Stimulated activated naive B cell treated with anti-CD40 and anti-IgM and Interleukin-4, amounts not matched to agents 10 μg/mL and 1 μg/mL and 100 μg/mL, for 72 hours (primary cell): Measurements from ENCODE around the gene GPR157.

Source experiments
- ATAC-seq, 2 donors: fragments of 150-1000 bp; cut with Tn5 transposase; replicated peaks; 2 replicates each; pipeline ENCODE4 v1.10.0; 2021; ENCODE audit warnings: moderate library complexity in 1 of 2
- DNase-seq: peaks from one replicate; pipeline ENCODE4 v3.0.0; 2021
- H3K27ac Mint-ChIP-seq: one replicate; pipeline ENCODE4 v1.8.0; 2022; ENCODE audit warnings: mild to moderate bottlenecking, mixed read lengths
- H3K27me3 Mint-ChIP-seq, 2 donors: one replicate each; pipeline ENCODE4 v1.8.0; 2022; ENCODE audit warnings: mixed read lengths in 2 of 2
- H3K36me3 Mint-ChIP-seq, 2 donors: one replicate each; pipeline ENCODE4 v1.8.0; 2022; ENCODE audit warnings: mixed read lengths in 2 of 2, mild to moderate bottlenecking in 1 of 2
- H3K4me1 Mint-ChIP-seq, 2 donors: one replicate each; pipeline ENCODE4 v1.8.0; 2022; ENCODE audit warnings: mixed read lengths in 2 of 2, mild to moderate bottlenecking in 1 of 2
- H3K4me3 Mint-ChIP-seq, 2 donors: one replicate each; pipeline ENCODE4 v1.8.0; 2022; ENCODE audit warnings: mild to moderate bottlenecking in 2 of 2, mixed read lengths in 2 of 2, moderate library complexity in 1 of 2
- H3K9me3 Mint-ChIP-seq, 2 donors: one replicate each; pipeline ENCODE4 v1.8.0; 2022; ENCODE audit warnings: mixed read lengths in 2 of 2, mild to moderate bottlenecking in 1 of 2

Gene GPR157, protein sequence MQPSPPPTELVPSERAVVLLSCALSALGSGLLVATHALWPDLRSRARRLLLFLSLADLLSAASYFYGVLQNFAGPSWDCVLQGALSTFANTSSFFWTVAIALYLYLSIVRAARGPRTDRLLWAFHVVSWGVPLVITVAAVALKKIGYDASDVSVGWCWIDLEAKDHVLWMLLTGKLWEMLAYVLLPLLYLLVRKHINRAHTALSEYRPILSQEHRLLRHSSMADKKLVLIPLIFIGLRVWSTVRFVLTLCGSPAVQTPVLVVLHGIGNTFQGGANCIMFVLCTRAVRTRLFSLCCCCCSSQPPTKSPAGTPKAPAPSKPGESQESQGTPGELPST

DNA sequence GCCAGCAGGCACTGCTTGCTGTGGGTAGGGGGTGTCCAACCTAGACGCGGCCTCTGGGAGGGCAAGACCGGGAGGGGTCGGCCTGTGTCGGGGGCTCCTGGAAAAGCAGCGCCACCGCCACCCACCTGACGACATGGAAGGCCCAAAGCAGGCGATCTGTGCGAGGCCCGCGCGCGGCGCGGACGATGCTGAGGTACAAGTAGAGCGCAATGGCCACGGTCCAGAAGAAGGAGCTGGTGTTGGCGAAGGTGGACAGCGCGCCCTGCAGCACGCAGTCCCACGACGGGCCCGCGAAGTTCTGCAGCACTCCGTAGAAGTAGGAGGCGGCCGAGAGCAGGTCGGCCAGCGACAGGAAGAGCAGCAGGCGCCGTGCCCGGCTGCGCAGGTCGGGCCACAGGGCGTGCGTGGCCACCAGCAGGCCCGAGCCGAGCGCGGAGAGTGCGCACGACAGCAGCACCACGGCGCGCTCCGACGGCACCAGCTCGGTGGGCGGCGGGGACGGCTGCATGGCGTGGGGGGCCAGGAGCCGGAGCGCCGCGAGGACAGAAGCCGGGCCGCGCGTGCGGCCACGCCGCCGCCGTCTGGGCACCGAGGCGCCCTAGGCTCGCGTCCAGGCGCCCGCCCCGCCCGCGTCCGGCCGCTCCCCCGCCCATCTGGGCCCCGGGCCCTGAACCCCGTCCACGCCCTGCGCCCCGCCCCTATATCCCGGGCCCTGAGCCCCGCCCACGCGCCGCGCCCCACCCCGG lies at the start of gene GPR157:
Gene GPR157 (minus strand): TSS at position 583 of the 746 bp plus-strand sequence. CDS start 75 bp downstream, at position 508.
- H3K4me1 Mint-ChIP-seq: peaks cover 24 to 47% of the 10 kb centered on the region in 2 donors
- H3K27me3 Mint-ChIP-seq: no peaks in the 10 kb centered on the region

DNA sequence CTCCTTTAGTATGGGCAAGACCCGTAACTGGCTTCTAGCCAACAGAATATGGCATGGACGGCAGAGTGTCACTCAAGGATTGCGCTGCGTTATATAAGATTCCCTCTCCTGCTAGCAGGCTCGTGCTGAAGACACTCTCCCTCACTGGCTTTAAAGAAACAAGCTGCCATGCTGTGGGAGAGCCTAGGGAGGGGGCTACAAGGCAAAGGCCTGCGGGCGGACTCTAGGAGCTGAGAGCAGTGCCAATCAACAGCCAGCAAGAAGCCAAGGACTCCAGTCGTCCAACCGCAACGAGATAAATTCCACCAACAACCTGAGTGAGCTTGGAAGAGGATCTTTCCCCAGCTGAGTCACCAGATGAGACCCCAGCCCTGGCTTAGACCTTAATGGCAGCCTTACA lies 45.9 kb upstream of the GPR157 start:
- peaks cover 20 to 21% of the 10 kb centered on the region in 2 donors for H3K27me3 Mint-ChIP-seq
- H3K4me1 Mint-ChIP-seq: no peaks in the 10 kb centered on the region
- no peak for DNase-seq
- no peak overlapping the region for H3K27ac Mint-ChIP-seq
- H3K36me3 Mint-ChIP-seq: no peaks in the 10 kb centered on the region
- no peak overlapping the region for H3K4me3 Mint-ChIP-seq
- ATAC-seq: no peak
- peaks cover 3 to 5% of the 10 kb centered on the region in 2 donors for H3K9me3 Mint-ChIP-seq

More for the DNA sequence above, at the start of gene GPR157:
- H3K36me3 Mint-ChIP-seq: peaks cover 2 to 5% of the 10 kb centered on the region in 2 donors
- no peaks in the 10 kb centered on the region for H3K9me3 Mint-ChIP-seq
- peak; percentile 54 for DNase-seq
- peak within 1 kb of the TSS; percentile 95 for H3K27ac Mint-ChIP-seq
- peak; percentile 62 to 81 for ATAC-seq
- H3K4me3 Mint-ChIP-seq: peak within 1 kb of the TSS; percentile 91 to 98

DNA sequence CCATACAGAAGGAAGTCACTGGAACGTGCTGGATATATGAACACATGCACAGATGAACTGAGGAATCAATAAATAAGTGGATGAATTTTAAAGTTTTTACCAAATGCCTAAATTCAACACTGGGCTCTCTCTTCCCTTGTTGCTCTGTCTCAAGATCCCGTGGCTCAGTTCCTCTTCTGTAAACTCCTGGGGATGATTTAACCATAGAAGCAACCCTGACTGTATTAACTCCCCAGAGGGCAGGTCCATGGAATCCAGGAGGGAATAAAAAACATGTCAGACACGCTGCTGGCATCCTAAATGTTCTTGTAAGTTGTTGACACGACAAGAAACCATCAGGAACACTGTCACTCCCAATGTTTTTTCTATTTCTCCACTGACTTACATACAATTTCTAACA lies 45.3 kb upstream of the GPR157 start:
- H3K27me3 Mint-ChIP-seq: peaks cover 20 to 21% of the 10 kb centered on the region in 2 donors
- H3K9me3 Mint-ChIP-seq: peaks cover 3 to 5% of the 10 kb centered on the region in 2 donors
- no peak for ATAC-seq
- H3K4me1 Mint-ChIP-seq: no peaks in the 10 kb centered on the region
- H3K27ac Mint-ChIP-seq: peak overlapping the region; percentile 10
- H3K36me3 Mint-ChIP-seq: no peaks in the 10 kb centered on the region
- no peak for DNase-seq
- H3K4me3 Mint-ChIP-seq: no peak overlapping the region

DNA sequence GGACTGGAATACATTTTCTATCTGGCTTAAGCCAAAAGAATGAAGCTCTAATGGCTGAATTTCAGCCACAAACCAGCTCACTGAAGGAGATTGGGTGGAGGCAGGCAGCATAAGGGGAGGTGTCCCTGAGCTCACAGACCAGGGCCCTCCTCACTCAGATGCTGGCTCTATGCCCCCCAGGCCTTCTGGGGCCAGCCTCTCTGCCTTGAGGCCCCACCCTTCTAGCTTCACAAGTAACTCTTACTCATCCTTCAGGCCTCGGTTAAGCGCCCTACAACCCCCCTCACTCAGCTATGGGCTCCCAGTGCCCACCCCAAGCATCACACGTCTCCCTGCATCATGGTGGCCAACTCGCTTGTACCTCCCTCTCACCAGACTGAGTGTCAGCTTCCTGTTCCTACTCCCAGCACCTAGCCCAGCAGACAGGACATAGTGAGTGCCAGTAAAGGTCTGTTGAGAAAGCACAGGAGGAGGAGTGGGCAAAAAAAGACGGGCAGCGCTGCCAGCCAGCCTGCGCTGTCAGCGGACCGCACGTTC lies 40.8 kb upstream of the GPR157 start:
- H3K27me3 Mint-ChIP-seq: peaks cover 10 to 17% of the 10 kb centered on the region in 2 donors
- no peak overlapping the region for H3K4me3 Mint-ChIP-seq
- no peaks in the 10 kb centered on the region for H3K9me3 Mint-ChIP-seq
- no peak for ATAC-seq
- H3K36me3 Mint-ChIP-seq: no peaks in the 10 kb centered on the region
- DNase-seq: no peak
- peak overlapping the region; percentile 16 for H3K27ac Mint-ChIP-seq
- H3K4me1 Mint-ChIP-seq: peaks cover 6 to 7% of the 10 kb centered on the region in 2 donors

DNA sequence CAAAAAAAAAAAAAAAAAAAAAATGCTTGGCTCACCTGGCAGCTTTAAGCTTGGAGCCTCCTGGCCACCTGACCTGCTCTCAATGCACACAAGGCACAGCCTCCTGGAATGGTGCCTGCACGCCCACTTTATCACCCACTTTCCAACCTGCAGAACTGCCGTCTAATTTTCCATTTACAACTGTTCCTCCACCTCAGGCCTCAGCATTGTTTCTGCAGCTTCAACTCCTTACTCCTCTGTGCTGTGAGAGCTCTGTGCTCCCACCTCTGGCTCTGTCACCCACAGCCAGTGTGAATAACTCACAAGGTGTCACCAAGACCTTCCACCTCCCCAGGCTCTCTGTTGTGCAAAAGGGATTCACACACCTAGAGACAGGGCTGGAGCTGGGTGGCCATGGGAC lies 38.7 kb upstream of the GPR157 start:
- ATAC-seq (no peak), DNase-seq (no peak)
- no peak overlapping the region for H3K4me3 Mint-ChIP-seq
- no peaks in the 10 kb centered on the region for H3K9me3 Mint-ChIP-seq
- peak overlapping the region; percentile 39 for H3K27ac Mint-ChIP-seq
- H3K27me3 Mint-ChIP-seq: peaks cover 0 to 5% of the 10 kb centered on the region in 2 donors
- H3K4me1 Mint-ChIP-seq: peaks cover 14 to 28% of the 10 kb centered on the region in 2 donors
- H3K36me3 Mint-ChIP-seq: no peaks in the 10 kb centered on the region

DNA sequence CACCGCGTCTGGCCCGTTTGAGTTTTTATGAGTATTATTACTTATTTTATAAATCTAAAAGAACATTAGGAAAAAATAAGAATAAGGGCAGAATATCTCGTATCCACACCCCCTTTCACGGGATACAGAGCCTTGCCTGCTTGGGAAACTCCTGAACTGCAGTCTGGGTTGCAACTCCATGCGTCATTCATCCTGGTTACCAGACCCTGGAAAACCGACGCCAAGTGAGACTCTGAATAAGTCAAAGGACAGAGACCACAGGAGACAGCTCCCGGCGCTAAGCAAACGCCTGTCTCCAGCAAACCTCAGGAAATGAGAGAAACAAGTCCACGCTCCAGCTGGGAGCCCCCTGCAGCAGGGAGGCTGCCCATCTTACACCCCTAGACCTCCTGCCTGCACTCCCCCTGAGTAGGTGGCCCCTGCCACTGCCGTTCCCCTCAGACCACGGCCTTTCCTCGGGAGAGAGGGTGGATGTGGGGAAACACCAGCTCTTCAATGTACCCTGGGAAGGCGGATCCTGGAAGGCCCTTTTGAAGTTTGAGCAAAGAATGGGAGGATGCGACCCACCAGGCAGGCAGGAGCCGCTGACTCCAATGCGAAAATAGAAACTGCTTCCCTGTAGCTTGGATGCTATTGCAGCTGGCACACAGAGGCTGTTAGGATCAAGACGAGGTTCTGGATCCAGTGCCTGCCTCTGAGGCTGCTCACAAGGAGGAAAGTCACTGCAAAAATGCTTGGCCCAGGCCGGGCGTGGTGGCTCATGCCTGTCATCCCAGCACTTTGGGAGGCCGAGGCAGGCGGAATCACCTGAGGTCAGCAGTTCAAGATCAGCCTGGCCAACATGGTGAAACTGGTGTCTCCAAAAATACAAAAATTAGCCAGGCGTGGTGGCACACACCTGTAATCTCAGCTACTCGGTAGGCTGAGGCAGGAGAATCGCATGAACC lies 37.7 kb upstream of the GPR157 start:
- no peak overlapping the region for H3K27ac Mint-ChIP-seq
- peaks cover 14 to 33% of the 10 kb centered on the region in 2 donors for H3K4me1 Mint-ChIP-seq
- ATAC-seq (no peak), DNase-seq (no peak)
- no peaks in the 10 kb centered on the region for H3K36me3 Mint-ChIP-seq
- H3K4me3 Mint-ChIP-seq: no peak overlapping the region
- no peaks in the 10 kb centered on the region for H3K9me3 Mint-ChIP-seq
- peaks cover 0 to 4% of the 10 kb centered on the region in 2 donors for H3K27me3 Mint-ChIP-seq

DNA sequence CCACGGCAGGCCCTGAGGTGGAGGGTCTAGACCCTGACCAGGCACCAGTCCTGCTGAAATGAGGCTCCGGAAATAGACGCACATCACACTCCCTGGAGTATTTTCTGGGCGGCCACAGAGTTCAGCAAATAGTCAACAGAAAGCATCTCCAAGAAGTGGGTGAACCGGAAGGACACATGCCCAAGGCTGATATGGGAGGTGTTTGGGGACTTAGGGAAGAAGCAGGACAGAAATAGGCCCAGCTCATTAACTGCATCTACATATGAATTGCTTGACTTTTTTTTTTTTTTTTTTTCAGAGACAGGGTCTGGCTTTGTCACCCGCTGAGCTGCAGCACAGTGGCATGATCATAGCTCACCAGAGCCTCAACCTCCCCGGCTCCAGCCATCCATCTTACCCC lies 36.5 kb upstream of the GPR157 start:
- peaks cover 0 to 4% of the 10 kb centered on the region in 2 donors for H3K27me3 Mint-ChIP-seq
- no peaks in the 10 kb centered on the region for H3K36me3 Mint-ChIP-seq
- DNase-seq (no peak), ATAC-seq (no peak)
- no peaks in the 10 kb centered on the region for H3K9me3 Mint-ChIP-seq
- no peak overlapping the region for H3K27ac Mint-ChIP-seq
- no peak overlapping the region for H3K4me3 Mint-ChIP-seq
- H3K4me1 Mint-ChIP-seq: peaks cover 14 to 33% of the 10 kb centered on the region in 2 donors

DNA sequence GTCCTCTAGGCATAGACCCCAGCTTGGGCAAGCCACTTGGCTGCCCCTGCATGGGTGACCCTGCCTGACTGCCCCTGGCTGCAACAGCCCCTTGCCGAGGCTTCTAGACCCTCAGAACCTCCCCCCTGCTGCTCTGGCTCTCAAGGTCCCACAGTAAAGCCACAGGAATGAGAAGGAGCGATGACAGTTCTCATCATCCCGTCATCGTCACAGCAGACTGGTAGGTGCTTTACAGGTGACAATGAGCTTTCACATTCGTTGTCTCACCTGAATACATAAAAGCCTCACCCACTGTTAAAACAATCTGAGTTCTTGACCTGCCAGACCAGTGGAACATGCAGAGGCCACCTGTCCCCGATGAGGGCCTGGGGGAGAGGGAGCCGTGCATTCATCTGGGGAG lies 36.0 kb upstream of the GPR157 start:
- peak overlapping the region in 1 of 2 donors; percentile 47 for H3K4me3 Mint-ChIP-seq
- no peaks in the 10 kb centered on the region for H3K9me3 Mint-ChIP-seq
- DNase-seq: no peak
- peak overlapping the region; percentile 59 for H3K27ac Mint-ChIP-seq
- peaks cover 14 to 33% of the 10 kb centered on the region in 2 donors for H3K4me1 Mint-ChIP-seq
- no peaks in the 10 kb centered on the region for H3K36me3 Mint-ChIP-seq
- no peak for ATAC-seq
- H3K27me3 Mint-ChIP-seq: peaks cover 0 to 4% of the 10 kb centered on the region in 2 donors

DNA sequence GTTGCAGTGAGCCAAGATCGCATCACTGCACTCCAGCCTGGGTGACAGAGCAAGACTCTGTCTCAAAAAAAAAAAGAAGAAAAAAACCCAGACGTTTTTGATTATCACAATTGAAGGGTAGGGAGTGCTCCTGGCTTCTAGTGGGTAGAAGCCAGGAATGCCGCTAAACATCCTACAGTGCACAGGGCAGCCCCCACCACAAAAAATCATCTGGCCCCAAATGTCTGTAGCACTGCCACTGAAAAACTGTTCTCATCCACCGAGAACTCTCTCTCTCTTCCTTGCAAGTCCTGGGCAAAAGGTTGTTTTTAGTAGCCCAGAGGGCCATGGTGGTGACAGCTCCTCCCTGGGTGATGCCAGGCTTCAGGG lies 35.6 kb upstream of the GPR157 start:
- Mint-ChIP-seq H3K36me3 (no peaks in the 10 kb centered on the region), H3K27me3 (peaks cover 0 to 4% of the 10 kb centered on the region in 2 donors), H3K4me3 (peak overlapping the region in 1 of 2 donors; percentile 47), H3K9me3 (no peaks in the 10 kb centered on the region), H3K27ac (peak overlapping the region; percentile 92), H3K4me1 (peaks cover 14 to 33% of the 10 kb centered on the region in 2 donors)
- DNase-seq (no peak), ATAC-seq (no peak)

DNA sequence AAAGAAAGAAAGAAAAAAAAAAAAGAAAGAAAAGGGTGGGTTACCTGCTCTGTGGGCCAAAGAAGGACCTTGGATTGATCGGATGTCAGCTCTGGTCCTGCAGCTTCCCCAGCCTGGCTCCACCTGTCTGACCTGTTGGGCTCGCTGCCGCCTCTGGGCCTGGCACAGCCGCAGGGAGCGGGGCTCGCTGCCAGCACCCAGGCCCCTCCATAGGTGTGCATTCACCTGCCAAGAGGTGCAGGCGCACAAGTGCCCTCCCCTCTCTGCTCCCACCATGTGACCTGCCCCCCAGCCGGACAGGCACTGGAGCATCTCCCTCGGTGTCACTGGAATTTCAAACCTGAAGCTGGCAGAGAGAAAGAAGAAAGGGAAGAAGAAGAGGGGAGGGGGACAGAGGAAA lies 33.1 kb upstream of the GPR157 start:
- Mint-ChIP-seq H3K36me3 (no peaks in the 10 kb centered on the region), H3K4me1 (peaks cover 11 to 33% of the 10 kb centered on the region in 2 donors), H3K27me3 (no peaks in the 10 kb centered on the region), H3K27ac (peak overlapping the region; percentile 57), H3K4me3 (no peak overlapping the region), H3K9me3 (no peaks in the 10 kb centered on the region)
- no peak for DNase-seq
- no peak for ATAC-seq

DNA sequence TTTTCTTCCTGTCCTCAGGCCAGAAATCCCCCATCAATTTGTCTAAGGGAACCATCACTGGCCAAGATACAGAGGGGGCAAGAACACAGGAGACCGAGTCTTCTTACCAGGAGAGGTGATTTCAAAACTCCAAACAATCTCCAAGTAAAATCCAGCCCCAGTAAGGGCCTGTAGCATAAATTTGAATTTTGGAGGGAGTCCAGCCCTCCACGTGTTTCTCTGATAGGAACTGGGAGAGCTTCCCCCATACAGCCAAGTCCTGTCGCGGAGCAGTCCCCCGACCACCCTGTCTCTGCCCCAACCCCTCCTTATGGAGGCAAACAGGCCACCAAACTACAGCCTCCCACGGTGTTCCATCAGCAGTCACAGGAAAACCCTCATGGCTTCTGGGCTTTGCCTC lies 32.4 kb upstream of the GPR157 start:
- no peaks in the 10 kb centered on the region for H3K36me3 Mint-ChIP-seq

DNA sequence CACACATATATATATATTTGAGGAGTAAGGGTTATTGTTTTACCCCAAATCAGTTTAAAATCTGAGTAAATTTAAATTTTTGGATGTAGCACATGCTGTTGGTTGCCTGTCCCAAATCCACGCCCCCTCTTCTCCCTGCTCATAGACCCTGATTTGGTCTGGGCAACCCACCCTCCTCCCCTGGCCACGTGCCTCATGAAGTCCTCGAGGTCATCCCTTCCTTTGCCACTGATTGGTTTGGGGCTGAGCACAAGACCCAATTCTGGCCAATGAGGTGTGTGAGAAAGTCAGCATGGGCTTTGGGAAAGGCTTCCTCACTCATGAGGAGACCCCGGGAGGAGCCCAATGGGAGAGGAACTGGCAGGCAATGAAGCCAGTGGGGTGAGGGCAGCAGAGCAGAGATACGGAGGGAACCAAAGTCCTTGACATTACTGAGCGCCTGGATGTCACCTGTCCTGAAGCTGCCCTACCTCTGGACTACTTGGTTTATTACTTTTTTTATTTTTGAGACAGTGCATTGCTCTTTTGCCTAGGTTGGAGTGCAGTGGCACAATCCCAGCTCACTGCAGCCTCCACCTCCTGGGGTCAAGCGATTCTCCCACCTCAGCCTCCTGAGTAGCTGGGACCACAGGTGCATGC lies 31.3 kb upstream of the GPR157 start:
- DNase-seq (no peak), ATAC-seq (no peak)
- H3K36me3 Mint-ChIP-seq: no peaks in the 10 kb centered on the region
- H3K9me3 Mint-ChIP-seq: no peaks in the 10 kb centered on the region
- peaks cover 11 to 31% of the 10 kb centered on the region in 2 donors for H3K4me1 Mint-ChIP-seq
- H3K27me3 Mint-ChIP-seq: no peaks in the 10 kb centered on the region
- H3K27ac Mint-ChIP-seq: no peak overlapping the region
- H3K4me3 Mint-ChIP-seq: no peak overlapping the region

More for the DNA sequence above, 32.4 kb upstream of the GPR157 start:
- ATAC-seq (no peak), DNase-seq (no peak)
- Mint-ChIP-seq H3K27me3 (no peaks in the 10 kb centered on the region), H3K9me3 (no peaks in the 10 kb centered on the region), H3K27ac (no peak overlapping the region), H3K4me1 (peaks cover 11 to 33% of the 10 kb centered on the region in 2 donors), H3K4me3 (no peak overlapping the region)

DNA sequence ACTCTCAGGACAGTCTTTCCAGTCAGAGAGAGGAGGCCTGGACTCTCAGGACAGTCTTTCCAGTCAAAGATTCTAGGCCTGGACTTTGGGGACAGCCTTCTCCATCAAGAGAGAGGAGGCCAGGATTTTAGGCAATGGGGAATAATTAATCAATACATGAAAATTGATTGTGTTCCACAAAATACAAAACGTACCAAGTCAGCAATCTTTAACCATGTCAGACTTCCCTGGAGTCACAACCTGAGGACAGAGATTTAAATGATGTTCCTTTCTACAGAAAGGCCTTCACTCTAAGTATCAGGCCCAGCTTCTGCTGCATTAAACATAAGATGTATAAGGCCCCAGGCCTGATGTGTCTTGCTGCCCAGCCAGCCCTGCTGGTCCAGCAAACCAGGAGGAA lies 27.0 kb upstream of the GPR157 start:
- no peaks in the 10 kb centered on the region for H3K27me3 Mint-ChIP-seq
- ATAC-seq (no peak), DNase-seq (no peak)
- H3K9me3 Mint-ChIP-seq: no peaks in the 10 kb centered on the region
- no peak overlapping the region for H3K4me3 Mint-ChIP-seq
- H3K4me1 Mint-ChIP-seq: no peaks in the 10 kb centered on the region
- H3K27ac Mint-ChIP-seq: no peak overlapping the region
- H3K36me3 Mint-ChIP-seq: no peaks in the 10 kb centered on the region
